GM19455 (cell line): ENCODE measurements around the gene PRKCA.

Source experiments
- ATAC-seq: cut with Tn5 transposase; IDR thresholded peaks from one replicate; pipeline ENCODE4 v1.9.1; 2021; ENCODE audit not compliant: unreplicated experiment

Gene PRKCA

DNA sequence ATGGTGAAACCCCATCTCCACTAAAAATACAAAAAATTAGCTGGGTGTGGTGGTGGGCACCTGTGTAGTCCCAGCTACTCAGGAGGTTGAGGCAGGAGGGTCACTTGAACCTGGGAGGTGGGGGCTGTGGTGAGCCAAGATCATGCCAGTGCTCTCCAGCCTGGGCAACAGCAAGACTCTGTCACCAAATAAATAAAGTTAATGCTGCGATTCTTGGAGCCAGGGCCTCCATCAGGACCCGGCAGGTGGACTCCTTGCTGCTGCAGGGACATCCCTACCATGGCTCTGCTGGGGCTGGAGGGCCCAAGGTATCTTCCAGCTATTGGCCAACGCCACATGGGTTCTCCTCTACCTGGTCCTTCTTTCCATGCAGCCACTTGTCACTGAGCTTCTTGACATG lies 450.0 kb downstream of the PRKCA start:
- ATAC-seq, result no peak

DNA sequence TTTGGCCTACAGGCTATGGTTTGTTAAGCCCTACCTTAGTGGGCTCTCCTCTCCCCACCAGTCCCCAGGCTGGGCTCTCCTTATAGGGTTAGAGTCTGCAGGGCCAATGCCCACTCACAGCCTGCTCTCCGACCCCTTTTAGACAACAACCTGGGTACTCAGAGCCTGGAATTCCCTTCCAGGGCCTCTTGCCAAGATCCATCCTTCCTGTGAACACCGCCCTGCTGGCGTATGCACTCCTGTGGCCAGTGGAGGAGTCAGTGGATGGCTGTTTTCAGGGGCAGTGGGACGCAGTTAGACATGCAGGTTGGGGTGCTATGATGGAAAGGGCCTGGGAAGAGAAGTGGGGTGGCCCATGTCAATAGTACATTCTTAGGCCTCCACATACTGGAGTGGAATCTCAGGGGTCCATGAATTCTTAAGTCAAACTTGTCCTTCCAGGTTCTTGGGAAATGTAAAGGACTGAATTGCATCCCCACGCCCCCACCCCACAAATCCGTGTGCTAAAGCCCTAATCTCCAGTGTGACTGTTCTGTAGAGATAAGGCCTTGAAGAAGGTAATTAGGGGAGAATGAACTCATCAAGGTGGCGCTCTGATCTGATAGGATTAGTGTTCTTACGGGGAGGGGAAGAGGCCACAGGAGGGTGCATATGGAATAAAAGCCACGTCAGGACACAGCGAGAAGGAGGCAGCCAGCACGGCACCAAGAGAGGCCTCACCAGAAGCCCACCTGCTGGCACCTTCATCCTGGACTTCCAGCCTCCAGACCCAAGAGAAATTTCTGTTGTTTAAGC lies 450.9 kb downstream of the PRKCA start:
- ATAC-seq, result no peak

DNA sequence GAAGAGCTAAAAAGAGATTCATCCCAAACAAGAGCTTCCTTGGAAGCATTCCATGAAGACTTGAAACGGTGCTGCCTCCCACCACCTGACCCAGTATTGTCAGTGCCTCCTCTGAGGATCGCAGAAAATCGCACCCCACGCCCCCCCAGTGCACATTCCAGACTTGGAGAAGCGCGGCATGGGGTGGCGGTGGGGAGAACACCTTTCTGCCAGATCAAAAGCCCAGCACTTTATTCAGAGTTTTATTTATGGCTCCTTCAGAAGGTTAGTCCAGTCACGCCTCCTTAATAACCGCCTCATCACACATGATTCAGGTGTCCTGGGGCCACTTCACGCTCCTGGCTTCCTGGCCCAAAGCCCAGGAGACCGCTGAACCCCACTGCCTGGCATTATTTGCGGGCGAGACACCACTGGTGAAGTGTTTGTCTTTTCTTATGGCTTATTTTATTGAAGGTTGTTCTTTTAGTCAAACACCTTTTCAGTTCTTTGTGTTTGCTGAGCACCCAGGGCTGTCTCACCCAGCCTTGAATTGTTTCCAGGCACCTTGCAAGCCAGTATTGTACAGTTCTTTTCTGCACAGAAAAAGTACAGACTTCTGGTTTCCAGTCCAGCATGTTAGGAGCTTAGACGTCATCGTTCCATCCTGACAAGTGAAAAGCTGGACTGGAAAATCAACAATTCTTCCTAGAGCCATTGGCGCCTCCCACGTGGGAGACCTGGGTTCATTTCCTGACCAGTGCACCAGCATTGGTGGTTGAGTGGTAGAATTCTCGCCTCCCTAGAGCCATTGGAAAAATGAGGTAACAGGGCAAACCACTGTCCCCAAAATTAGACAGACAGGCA lies 452.9 kb downstream of the PRKCA start:
- no peak for ATAC-seq

DNA sequence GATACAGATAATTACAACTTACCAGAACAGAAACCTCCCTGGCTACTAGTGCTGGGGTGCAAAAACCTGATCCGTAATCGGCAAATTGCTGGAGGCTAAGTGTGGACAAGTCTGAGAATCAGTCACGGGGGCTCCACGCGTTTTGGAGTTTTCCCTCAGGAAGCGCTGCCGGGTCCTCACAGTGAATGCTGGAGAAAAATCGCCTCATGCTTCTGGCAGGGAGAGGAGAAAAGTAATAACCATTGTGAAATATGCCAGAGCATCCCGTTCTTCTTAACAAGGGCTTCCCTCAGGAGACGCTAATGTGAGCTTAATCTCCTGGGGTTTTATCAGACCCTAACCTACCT lies 453.5 kb downstream of the PRKCA start:
- no peak for ATAC-seq

DNA sequence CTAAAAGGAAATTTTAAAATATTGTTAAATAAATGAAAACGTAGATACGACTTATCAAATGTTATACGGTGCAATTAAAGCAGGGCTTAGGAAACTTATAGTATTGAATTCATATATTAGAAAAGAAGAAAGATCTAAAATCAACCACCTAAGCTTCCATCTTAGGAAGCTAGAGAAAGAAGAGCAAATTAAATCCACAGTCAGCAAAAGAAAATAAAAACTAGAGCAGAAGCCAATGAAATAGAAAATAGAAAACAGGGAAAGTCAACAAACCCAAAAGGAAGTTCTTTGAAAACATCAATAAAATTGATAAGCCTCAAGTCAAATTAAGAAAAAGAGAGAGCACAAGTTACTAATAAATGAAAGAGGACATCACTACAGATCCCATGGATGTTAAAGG lies 457.9 kb downstream of the PRKCA start:
- no peak for ATAC-seq

DNA sequence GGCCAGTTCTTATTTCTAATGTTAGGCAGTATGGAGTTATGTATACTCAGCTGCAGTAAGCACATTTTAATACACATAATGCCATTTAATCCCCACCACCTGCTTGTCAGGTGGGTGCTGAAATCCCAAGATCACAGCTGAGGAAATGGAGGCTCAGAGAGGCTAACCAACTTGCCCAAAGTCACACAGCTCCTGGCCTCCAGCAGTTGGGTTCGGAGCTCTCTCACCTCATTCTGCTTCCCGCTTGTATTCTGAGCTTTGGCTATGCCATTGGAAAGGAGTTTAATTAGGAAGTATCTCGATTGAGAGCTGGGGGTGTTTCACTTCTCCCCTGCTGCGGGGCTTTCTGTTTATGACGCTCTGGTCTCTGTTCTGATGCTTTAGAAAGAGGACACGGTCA lies 459.9 kb downstream of the PRKCA start:
- ATAC-seq, result no peak

DNA sequence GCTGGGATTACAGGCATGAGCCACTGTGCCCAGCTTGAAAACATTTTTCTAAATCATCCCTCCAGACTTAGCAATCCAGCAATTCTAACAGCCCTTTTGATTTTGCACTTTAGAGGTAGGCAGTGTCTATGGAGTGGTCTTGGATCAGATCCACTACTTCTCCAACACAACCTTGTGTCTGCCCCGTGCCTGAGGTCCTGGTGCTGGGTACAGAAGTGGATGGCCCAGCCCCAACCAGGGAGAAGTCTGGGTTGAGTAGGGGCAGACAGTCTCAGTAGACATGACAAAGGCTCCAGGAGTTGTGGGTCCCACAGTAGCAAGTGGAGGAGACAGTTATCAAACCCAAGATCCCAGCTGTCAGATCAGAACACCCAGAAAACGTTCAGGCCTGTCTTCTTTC lies 460.6 kb downstream of the PRKCA start:
- no peak for ATAC-seq

DNA sequence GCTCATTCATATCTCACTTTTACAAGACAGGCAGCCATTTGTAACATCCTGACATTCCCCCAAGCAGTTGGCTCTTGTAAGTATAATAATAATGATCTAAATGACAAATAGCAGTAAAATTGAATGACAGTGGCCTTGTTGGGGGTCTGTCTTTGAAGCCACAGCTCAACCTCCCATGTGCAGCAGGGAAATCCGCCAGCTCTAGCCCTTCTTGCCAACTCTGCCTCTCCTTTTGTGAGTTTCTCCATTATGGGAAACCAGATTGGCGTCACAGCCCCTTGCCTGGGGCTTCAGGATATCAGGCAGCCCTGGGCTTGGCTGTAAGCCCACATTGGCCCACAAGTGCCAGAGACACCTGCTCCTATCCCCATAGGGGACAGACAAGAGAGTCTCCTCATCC lies 462.1 kb downstream of the PRKCA start:
- ATAC-seq, result no peak

DNA sequence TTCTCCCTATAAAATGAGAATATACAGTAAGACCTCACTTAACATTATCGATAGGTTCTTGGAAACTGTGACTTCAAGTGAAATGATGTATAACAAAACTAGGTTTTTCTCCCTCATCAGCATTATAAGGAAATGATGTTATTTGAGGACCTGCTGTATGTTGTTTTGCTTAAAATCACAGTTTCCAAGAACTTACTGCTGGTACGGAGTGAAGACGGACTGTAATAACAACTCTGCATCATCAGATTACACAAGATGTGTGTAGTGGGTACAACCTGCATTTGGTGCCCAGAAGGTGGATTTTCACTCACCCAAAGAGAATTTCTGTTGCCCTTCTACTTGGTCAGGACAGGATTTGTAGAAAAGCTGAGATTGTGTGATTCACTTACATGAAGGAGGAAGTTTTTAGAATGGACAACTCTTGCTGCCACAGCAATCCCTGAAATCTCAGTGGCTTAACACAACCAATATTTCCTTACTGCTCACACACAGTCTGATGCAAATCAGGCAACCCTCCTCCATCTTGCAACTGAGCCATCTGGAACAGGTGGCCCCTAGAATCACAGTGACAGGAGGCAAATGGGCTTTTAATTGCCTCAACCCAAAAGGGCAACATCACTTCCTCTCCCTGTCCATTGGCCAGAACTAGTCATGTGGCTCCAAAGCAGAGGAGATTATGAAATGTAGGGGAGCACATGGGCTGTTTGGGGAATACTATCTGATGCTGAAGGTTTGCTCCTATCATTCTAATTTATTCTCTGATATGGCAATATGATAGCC lies 464.9 kb downstream of the PRKCA start:
- ATAC-seq, result no peak

DNA sequence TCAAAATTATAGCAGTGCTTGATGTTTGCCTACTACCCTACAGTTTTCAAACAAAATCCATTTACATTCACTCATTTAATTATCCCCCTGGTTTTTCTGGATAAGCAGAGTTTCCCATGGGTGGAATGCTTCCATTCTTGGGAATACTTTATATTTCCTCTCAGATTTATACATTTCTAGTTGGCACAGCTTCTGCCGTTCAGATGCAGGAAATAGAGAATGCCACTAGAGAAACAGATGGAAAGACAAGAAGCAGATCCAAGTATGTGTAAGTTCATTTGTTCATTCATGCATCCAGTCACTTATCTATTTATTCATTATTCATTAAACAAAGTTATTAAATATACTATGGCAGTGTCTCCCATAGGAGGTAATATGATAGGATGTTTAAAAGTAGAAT lies 467.5 kb downstream of the PRKCA start:
- ATAC-seq, result no peak

DNA sequence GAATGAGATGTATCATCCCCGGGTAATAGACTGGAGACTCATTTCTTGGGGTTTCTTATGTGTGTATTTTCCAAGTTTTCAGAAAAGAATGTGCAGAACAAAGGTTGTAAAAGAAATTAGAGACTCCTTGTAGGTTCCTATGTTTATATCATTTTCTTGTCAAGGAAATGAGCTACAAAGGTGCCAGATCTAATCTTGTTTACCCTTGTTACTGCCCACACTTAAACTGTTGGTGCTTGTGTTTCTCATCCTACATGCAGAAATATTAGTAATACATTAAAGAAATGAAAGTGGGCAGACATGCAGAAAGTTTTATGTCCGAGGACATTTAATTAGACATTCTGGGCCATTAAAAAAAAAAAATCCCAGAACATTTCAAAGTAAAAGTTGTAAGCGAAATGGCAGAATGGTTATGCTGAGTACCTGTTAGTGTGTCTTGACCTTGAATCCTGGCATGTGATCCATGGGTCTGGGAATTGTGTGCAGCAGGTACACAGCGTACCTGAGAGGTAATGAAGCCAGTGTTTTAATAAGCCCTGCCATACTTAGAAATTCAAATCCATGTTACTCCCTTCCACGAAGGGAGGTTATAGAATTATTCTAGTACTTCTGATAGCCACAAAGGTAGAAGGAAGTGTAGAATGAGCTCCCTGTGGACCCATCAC lies 469.9 kb downstream of the PRKCA start:
- ATAC-seq, result no peak

DNA sequence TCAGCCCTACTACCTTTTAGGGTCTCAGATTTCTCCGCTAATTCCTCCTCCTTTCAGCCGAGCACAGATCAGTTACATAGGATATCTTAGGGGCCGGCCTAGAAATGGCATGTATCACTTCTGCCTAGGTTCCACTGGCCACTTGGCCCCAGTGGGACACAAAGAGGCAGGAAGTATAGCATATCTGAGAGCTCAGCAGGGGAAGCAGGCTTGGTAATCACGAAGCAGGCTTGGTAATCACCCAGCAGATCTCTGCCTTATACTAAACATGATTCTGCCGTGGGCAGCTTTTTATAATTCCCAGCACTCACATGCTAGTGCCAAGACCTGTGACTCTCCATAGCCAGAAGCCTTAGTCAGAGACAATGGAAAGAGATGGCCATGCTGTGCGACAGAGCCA lies 472.9 kb downstream of the PRKCA start:
- ATAC-seq, result no peak

DNA sequence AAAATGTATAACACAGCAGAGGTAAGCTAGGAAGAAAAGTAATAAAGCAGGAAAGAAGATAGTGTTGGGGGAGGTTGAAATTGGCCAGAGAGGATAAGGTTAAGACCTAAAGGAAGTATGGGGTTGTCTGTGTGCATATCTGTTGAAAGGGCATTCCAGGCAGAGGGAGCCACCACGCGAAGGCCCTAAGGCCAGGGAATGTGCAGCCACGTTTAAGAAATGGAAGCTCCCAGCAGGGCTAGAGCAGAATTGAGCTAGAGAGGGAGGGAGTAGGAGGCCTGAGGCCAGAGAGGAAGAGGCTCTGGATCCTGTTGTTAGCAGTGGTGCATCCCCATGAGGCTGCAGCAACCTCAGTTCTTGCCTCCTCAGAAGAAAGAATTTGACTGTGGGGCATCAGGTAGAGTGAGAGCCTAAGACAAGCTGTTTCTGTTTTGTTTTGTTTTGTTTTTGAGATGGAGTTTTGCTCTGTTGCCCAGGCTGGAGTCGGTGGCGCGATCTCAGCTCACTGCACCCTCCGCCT lies 473.5 kb downstream of the PRKCA start:
- ATAC-seq, result no peak

DNA sequence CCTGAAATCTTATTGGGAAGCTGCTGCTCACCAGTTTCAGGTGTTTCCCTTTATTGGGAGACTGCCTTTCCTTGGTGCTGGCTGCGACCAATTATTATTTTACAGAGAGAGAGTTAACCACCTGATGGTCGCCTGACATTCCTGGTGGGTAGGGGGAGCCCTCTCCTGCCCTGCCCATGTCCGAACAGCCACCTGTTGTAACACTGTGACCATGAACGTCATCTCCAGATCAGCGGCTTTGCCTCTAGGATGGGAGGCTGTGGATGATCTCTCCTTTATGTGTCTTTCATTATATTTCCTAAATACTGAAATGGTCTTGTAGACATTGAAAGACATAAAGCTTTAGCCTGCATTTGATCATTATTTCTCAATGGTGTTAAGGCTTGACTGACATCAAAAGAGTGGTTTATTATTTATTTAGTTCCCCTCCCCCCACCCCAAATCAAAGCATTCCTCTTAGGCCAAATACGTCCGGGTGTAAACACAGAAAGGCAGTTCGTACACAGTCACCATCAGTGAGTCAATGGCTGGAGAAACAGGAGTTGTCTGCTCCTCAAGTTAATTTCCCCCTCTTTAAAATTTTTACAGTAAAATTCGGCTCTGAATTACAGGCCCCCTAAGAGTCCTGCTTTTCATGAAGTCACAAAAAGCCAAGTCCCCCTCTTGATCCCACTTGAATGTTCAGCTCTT lies 474.7 kb downstream of the PRKCA start:
- ATAC-seq, result no peak

DNA sequence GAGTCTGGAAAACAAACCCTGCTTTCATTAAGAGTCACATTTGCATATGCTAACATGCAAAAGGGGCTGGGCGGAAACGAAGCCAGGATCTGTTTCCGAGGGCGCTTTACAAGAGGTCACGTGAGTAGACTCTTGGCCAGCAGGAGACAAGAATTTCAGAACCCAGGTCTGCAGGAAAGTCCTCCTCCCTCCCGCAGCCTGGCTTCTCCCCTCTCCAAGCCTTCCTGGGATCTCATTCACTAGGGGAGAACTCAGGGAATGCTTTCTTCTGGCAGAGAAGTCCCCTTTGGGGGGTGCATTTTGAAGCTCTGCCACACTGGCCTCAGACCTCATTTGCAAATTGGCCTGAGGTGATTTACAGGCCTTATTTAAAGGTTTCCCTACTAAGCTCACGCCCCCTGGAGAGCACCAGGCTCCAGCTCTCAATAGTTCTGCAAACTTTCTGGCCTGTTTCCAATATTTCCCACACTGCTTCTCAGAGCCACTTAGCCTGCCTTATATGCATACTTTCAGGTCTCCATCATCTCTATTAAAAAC lies 475.3 kb downstream of the PRKCA start:
- ATAC-seq, result no peak

DNA sequence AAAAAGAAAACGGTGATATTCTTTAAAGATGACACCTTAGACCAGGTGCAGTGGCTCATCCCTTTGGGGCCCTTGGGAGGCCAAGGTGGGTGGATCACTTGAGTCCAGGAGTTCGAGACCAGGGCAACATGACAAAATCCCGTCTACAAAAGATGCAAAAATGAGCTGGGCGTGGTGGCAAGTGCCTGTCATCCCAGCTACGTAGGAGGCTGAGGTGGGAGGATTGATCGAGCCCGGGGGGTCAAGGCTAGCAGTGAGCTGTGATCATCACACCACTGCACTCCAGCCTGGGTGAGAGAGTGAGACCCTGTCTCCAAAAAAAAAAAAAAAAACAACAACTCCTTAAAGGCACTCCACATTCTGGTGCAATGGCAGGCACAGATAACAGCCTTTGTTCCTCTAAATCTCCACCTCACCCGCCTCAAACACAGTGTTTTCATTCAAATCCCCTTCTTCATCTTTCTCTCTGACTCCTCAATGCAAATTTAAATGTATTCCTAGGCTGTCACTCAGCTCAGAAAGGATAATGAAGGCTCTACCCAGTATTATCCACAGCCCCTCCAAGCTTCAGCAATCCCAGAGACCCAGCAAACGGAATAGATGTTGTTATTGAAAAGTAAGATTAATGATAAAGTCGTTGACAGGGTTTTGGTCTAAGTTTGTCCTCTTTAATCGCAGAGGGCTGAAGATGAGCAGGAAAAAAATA lies 476.3 kb downstream of the PRKCA start:
- no peak for ATAC-seq

DNA sequence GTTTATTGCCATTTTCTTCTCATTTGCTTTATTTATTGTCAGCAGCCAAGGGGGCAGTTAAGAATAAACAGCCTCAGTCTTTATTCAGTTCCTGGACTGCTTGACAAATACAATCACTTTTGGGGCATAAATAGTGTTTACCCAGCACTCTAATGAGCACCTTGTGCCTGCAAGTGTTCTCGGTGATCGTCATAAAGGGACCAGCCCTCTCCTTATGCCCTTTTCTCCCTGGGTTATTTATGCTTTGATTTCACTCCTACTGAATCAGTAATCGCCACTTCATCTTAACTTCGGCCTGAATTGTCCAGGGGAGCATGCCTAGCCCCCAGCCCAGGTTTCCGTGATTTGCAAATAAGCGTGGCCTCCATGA lies 476.8 kb downstream of the PRKCA start:
- no peak for ATAC-seq

DNA sequence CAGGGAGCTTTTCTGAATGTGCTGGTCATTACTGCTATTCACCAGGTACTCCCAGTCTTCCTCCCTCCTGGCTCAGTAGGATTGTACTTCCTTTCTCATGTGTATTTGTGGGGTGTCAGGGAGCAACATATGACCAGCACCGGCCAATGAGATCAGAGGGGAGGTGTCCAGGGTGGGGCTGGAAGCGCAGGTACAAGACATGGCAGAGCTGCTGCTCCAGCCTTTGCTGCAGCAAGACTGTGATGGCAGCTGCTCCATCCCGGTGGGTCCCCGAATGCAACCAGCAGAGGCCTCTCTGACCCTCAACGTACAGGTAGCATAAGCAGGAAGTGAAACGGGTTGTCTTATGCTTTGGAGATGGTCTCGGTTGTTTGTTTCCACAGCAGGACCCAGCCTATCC lies 478.7 kb downstream of the PRKCA start:
- no peak for ATAC-seq

DNA sequence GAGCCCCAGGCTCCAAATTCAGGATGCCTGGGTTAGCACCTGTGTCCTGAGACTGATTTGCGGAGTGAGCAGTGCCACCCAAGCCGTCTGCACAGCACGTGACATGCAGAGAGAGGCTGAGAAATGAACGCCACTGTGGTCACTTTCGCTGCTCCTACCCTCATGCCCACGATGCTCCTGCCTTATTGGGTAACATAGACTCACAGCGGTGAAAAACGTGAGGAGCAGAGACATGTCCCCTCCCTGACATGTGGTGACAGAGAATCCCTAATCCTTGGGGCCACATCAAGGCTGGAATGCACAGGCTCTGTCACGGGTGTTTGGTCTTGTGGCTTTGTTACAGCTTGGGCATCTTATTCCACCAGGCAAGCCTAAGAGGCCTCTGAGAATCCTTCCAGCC lies 480.4 kb downstream of the PRKCA start:
- ATAC-seq, result no peak
